HEK293T (cell line): ENCODE results near the gene PRR15L.
"Not testable (repeated sequence)": the region's sequence is repeated elsewhere in the genome, so short reads cannot be mapped to it uniquely, and the experiment has no call there.

Experiments used
- CTCF ChIA-PET: fragments of 350-600 bp; formaldehyde crosslinking; extraction: SDS; loops from one replicate; lab custom pipeline; 2021; ENCODE audit warnings: antibody characterized with exemption, inconsistent platforms; lab: Yijun Ruan, JAX
- POLR2A ChIA-PET: fragments of 350-600 bp; formaldehyde crosslinking; extraction: SDS; loops from one replicate; lab custom pipeline; 2020; ENCODE audit warnings: antibody characterized with exemption, inconsistent platforms; lab: Yijun Ruan, JAX
- DNase-seq: peaks from one replicate; pipeline ENCODE4 v3.0.0; 2012; ENCODE audit warnings: mixed read lengths; ENCODE audit errors: extremely low spot score
- ARNT ChIP-seq: fragments of 450-650 bp; IDR thresholded peaks from 2 replicates; pipeline ENCODE4 v1.6.1; 2017; ENCODE audit warnings: mild to moderate bottlenecking
- BHLHE40 ChIP-seq: fragments of 450-650 bp; IDR thresholded peaks from 2 replicates; pipeline ENCODE4 v1.6.1; 2016; ENCODE audit warnings: mild to moderate bottlenecking, moderate library complexity, borderline replicate concordance
- ELF4 ChIP-seq: fragments of 450-650 bp; IDR thresholded peaks from 2 replicates; pipeline ENCODE4 v1.6.1; 2017; ENCODE audit warnings: antibody characterized with exemption
- FOXA1 ChIP-seq: fragments of 450-650 bp; IDR thresholded peaks from 2 replicates; pipeline ENCODE4 v1.6.1; 2016; ENCODE audit warnings: mild to moderate bottlenecking
- FOXK2 ChIP-seq: fragments of 450-650 bp; IDR thresholded peaks from 2 replicates; pipeline ENCODE4 v1.6.1; 2016; ENCODE audit warnings: mild to moderate bottlenecking
- FOXM1 ChIP-seq: fragments of 450-650 bp; IDR thresholded peaks from 2 replicates; pipeline ENCODE4 v1.6.1; 2017; ENCODE audit warnings: mild to moderate bottlenecking, borderline replicate concordance
- HDGF ChIP-seq: fragments of 450-650 bp; IDR thresholded peaks from 2 replicates; pipeline ENCODE4 v1.6.1; 2017; ENCODE audit warnings: antibody characterized with exemption, borderline replicate concordance
- L3MBTL2 ChIP-seq: fragments of 450-650 bp; conservative IDR thresholded peaks from 2 replicates; pipeline ENCODE4 v1.6.1; 2016; ENCODE audit warnings: mild to moderate bottlenecking
- LEF1 ChIP-seq: fragments of 450-650 bp; IDR thresholded peaks from 2 replicates; pipeline ENCODE4 v1.6.1; 2017; ENCODE audit warnings: mild to moderate bottlenecking, borderline replicate concordance
- NFRKB ChIP-seq: fragments of 450-650 bp; IDR thresholded peaks from 2 replicates; pipeline ENCODE4 v1.6.1; 2016; ENCODE audit warnings: mild to moderate bottlenecking, moderate library complexity
- PKNOX1 ChIP-seq: fragments of 450-650 bp; IDR thresholded peaks from 2 replicates; pipeline ENCODE4 v1.6.1; 2016
- SP1 ChIP-seq: fragments of 450-650 bp; IDR thresholded peaks from 2 replicates; pipeline ENCODE4 v1.6.1; 2017
- SUZ12 ChIP-seq: fragments of 450-650 bp; IDR thresholded peaks from 2 replicates; pipeline ENCODE4 v1.6.1; 2016; ENCODE audit warnings: mild to moderate bottlenecking
- TARDBP ChIP-seq: fragments of 450-650 bp; IDR thresholded peaks from 2 replicates; pipeline ENCODE4 v1.6.1; 2016
- ZNF384 ChIP-seq: fragments of 450-650 bp; IDR thresholded peaks from 2 replicates; pipeline ENCODE4 v1.6.1; 2016

The PRR15L gene

GRCh38 chr17:47992216-47992615, 34.5 kb upstream of the PRR15L start:
- TF ChIP-seq LEF1 (no peak), BHLHE40 (no peak), ELF4 (no peak), SP1 (no peak), FOXM1 (no peak)
- no peak for DNase-seq
- ChIA-PET CTCF (interaction anchor here (1.0 kb wide), 1 partner anchor 26 kb away, joined by 4 read pairs; no protein-coding TSS in a partner anchor), POLR2A (interaction anchor here (1.6 kb wide), 1 partner anchor 9 kb away, joined by 4 read pairs; no protein-coding TSS in a partner anchor)

GRCh38 chr17:47990962-47991731, 33.5 kb upstream of the PRR15L start:
- no peak for DNase-seq
- CTCF ChIA-PET: no interaction called here
- TF ChIP-seq FOXM1 (no peak), FOXA1 (no peak), HDGF (no peak), PKNOX1 (no peak), FOXK2 (no peak), TARDBP (no peak), ARNT (no peak)
- POLR2A ChIA-PET: interaction anchor here (1.2 kb wide), 1 partner anchor 9 kb away, joined by 4 read pairs; no protein-coding TSS in a partner anchor

- no peak for DNase-seq
- POLR2A ChIA-PET: no interaction called here
- TF ChIP-seq SP1 (no peak), BHLHE40 (no peak), L3MBTL2 (no peak), ZNF384 (no peak), PKNOX1 (no peak), FOXK2 (no peak), NFRKB (no peak), LEF1 (no peak), ELF4 (no peak), HDGF (no peak), SUZ12 (no peak), FOXA1 (no peak), TARDBP (no peak)
- CTCF ChIA-PET: interaction anchor here (0.5 kb wide), 1 partner anchor 21 kb away, joined by 3 read pairs; no protein-coding TSS in a partner anchor
Measured at GRCh38 chr17:47989700-47990099, 32.0 kb upstream of the PRR15L start.

- TF ChIP-seq PKNOX1 (peak; percentile 26; the same call in 1 of the 2 replicates), NFRKB (no peak)
- CTCF ChIA-PET: interaction anchor here (0.5 kb wide), 1 partner anchor 22 kb away, joined by 3 read pairs; no protein-coding TSS in a partner anchor
- POLR2A ChIA-PET: no interaction called here
- DNase-seq: no peak
Measured at GRCh38 chr17:47989159-47989558, 31.5 kb upstream of the PRR15L start.

- CTCF ChIA-PET: interaction anchor here (1.2 kb wide), 1 partner anchor 23 kb away, joined by 3 read pairs; no protein-coding TSS in a partner anchor
- DNase-seq, POLR2A ChIA-PET: not testable (repeated sequence)
Measured at GRCh38 chr17:47988445-47988844, 30.8 kb upstream of the PRR15L start.

- no peak for TF ChIP-seq NFRKB
- TF ChIP-seq TARDBP: no peak
- TF ChIP-seq PKNOX1: peak; percentile 66
- TF ChIP-seq L3MBTL2: peak; percentile 47; the same call in 1 of the 2 replicates
- no peak for TF ChIP-seq FOXA1
- TF ChIP-seq LEF1: no peak
- TF ChIP-seq ELF4: no peak
- TF ChIP-seq FOXK2: no peak
- no peak for DNase-seq
- CTCF ChIA-PET: interaction anchor here (0.5 to 1.6 kb wide), 4 partner anchors 9 to 391 kb away, joined by 3 to 5 read pairs (median 3); no protein-coding TSS in a partner anchor
- POLR2A ChIA-PET: interaction anchor here (1.5 kb wide), 1 partner anchor 46 kb away, joined by 3 read pairs; the partner anchor contains the start of gene PNPO
Measured at GRCh38 chr17:47987240-47987835, 29.7 kb upstream of the PRR15L start.
